HFFc6 (cell line): ENCODE results near the gene FAM20C. TPM values are rescaled to one million over a fixed set of nuclear protein-coding genes. Genes with fewer than 3 reads are reported as not detected.

Source experiments
- DNase-seq: peaks from one replicate; pipeline ENCODE4 v3.0.0-alpha.2; 2018
- H3K27ac Mint-ChIP-seq: 2 replicates; pipeline ENCODE4 v1.8.0; 2020; ENCODE audit warnings: mild to moderate bottlenecking, mixed read lengths
- H3K27me3 Mint-ChIP-seq: 2 replicates; pipeline ENCODE4 v1.8.0; 2021; ENCODE audit warnings: mild to moderate bottlenecking, moderate library complexity, mixed read lengths; ENCODE audit not compliant: insufficient read depth
- H3K36me3 Mint-ChIP-seq: 2 replicates; pipeline ENCODE4 v1.8.0; 2021; ENCODE audit warnings: low read depth, mixed read lengths
- H3K4me1 Mint-ChIP-seq: 2 replicates; pipeline ENCODE4 v1.8.0; 2020; ENCODE audit warnings: low read depth, mixed read lengths
- H3K4me3 Mint-ChIP-seq: 2 replicates; pipeline ENCODE4 v1.8.0; 2020; ENCODE audit warnings: mild to moderate bottlenecking, moderate library complexity, mixed read lengths
- H3K9me3 Mint-ChIP-seq: 2 replicates; pipeline ENCODE4 v1.8.0; 2020; ENCODE audit warnings: mild to moderate bottlenecking, mixed read lengths
- CTCF ChIP-seq: fragments of 200-600 bp; sonication (generic); IDR thresholded peaks from 2 replicates; pipeline ENCODE4 v1.5.0; 2021; ENCODE audit warnings: antibody characterized with exemption, mild to moderate bottlenecking
- total RNA-seq, 6 experiments: library from RNA; stranded (reverse); fragmentation: NEBNext Ultra II Directional; extraction: Animal tissue kit (Norgen Biotek cat#: 25700); gene quantifications; 2 replicates in 1 of 6; 3 replicates in 5 of 6; pipeline ENCODE4 v1.2.3, GENCODE V29; 2021

Gene FAM20C
- total RNA-seq, 6 experiments from 2014 or later, result 22.2 to 31.1 (median 23.2) TPM

- Mint-ChIP-seq H3K4me1 (no peaks in the 10 kb centered on the region), H3K4me3 (no peak overlapping the region), H3K36me3 (peaks cover 4% of the 10 kb centered on the region; the same call in 1 of the 2 replicates), H3K27ac (no peak overlapping the region), H3K27me3 (peaks cover 7% of the 10 kb centered on the region), H3K9me3 (no peaks in the 10 kb centered on the region)
- no peak for DNase-seq
- no peak for TF ChIP-seq CTCF
These were observed 108.3 kb downstream of the FAM20C start for GRCh38 chr7:300546-301290.

- no peak overlapping the region for H3K27ac Mint-ChIP-seq
- H3K9me3 Mint-ChIP-seq, result no peaks in the 10 kb centered on the region
- peaks cover 7% of the 10 kb centered on the region for H3K27me3 Mint-ChIP-seq
- no peak for TF ChIP-seq CTCF
- peaks cover 4% of the 10 kb centered on the region; the same call in 1 of the 2 replicates for H3K36me3 Mint-ChIP-seq
- no peak overlapping the region for H3K4me3 Mint-ChIP-seq
- no peak for DNase-seq
- H3K4me1 Mint-ChIP-seq, result no peaks in the 10 kb centered on the region
These were observed 109.1 kb downstream of the FAM20C start for GRCh38 chr7:301291-302053.

GRCh38 chr7:302054-302992 lies 110.0 kb downstream of the FAM20C start:
- no peak for TF ChIP-seq CTCF
- Mint-ChIP-seq H3K4me3 (no peak overlapping the region), H3K27me3 (peaks cover 12% of the 10 kb centered on the region), H3K27ac (no peak overlapping the region), H3K36me3 (peaks cover 4% of the 10 kb centered on the region; the same call in 1 of the 2 replicates), H3K4me1 (no peaks in the 10 kb centered on the region), H3K9me3 (peaks cover 4% of the 10 kb centered on the region; the same call in 1 of the 2 replicates)
- DNase-seq, result no peak

GRCh38 chr7:303425-303824 lies 111.1 kb downstream of the FAM20C start:
- no peak overlapping the region for H3K27ac Mint-ChIP-seq
- H3K36me3 Mint-ChIP-seq, result peaks cover 4% of the 10 kb centered on the region; the same call in 1 of the 2 replicates
- H3K9me3 Mint-ChIP-seq, result peaks cover 14% of the 10 kb centered on the region
- TF ChIP-seq CTCF, result no peak
- H3K27me3 Mint-ChIP-seq, result peaks cover 12% of the 10 kb centered on the region
- H3K4me3 Mint-ChIP-seq, result no peak overlapping the region
- no peaks in the 10 kb centered on the region for H3K4me1 Mint-ChIP-seq
- DNase-seq, result no peak

GRCh38 chr7:303884-304573 lies 111.7 kb downstream of the FAM20C start:
- Mint-ChIP-seq H3K27ac (no peak overlapping the region), H3K4me3 (no peak overlapping the region), H3K36me3 (peaks cover 4% of the 10 kb centered on the region; the same call in 1 of the 2 replicates), H3K4me1 (no peaks in the 10 kb centered on the region), H3K9me3 (peaks cover 14% of the 10 kb centered on the region), H3K27me3 (peaks cover 12% of the 10 kb centered on the region)
- no peak for TF ChIP-seq CTCF
- DNase-seq, result no peak
